Adrenal gland (tissue), 5 donors: ENCODE data around the gene IRF4.

Experiments used
- CTCF ChIP-seq, 6 experiments: fragments of 450-650 bp in 4 of 6; fragments of 200-600 bp in 2 of 6; sonication (generic) in 1 of 6; IDR thresholded peaks; 1 replicate in 5 of 6; 2 replicates in 1 of 6; pipeline versions ENCODE4 v1.5.1 to v1.8.0; 2016 to 2021; ENCODE audit warnings: antibody characterized with exemption in 6 of 6, mild to moderate bottlenecking in 2 of 6, moderate library complexity in 1 of 6
- POLR2A ChIP-seq, 2 donors: fragments of 450-650 bp; IDR thresholded peaks; one replicate each; pipeline ENCODE4 v1.6.1; 2017; ENCODE audit warnings: antibody characterized with exemption in 2 of 2, mild to moderate bottlenecking in 2 of 2, moderate library complexity in 1 of 2
- donor health status: DM: no; HTN: no; CAD: no.

GRCh38 chr6:455835-456234 lies 64.3 kb downstream of the IRF4 start:
- TF ChIP-seq POLR2A (IDR thresholded peaks at IDR 0.05) (no peak), CTCF (IDR thresholded peaks at IDR 0.05) (no peak)
